ENCODE data around the gene TICAM2. TPM values are rescaled to one million over a fixed set of nuclear protein-coding genes. Genes with fewer than 3 reads are reported as not detected.

The TICAM2 gene
- polyA plus RNA-seq, 1 experiment = 1.2 TPM

GRCh38 chr5:115556276-115556675 is 46.0 kb downstream of the TICAM2 start:
- H3K36me3 ChIP-seq (ENCODE audit: control insufficient read depth, insufficient read depth, low read length) = no peaks in the 10 kb centered on the region
- ChIA-PET POLR2A (no interaction called here), CTCF (interaction anchor here (1.1 kb wide), 1 partner anchor 19 kb away, joined by 3 read pairs; no protein-coding TSS in a partner anchor)
- H3K4me3 ChIP-seq (ENCODE audit: low read depth, low read length) = no peak overlapping the region
- TF ChIP-seq, protein P1, sequence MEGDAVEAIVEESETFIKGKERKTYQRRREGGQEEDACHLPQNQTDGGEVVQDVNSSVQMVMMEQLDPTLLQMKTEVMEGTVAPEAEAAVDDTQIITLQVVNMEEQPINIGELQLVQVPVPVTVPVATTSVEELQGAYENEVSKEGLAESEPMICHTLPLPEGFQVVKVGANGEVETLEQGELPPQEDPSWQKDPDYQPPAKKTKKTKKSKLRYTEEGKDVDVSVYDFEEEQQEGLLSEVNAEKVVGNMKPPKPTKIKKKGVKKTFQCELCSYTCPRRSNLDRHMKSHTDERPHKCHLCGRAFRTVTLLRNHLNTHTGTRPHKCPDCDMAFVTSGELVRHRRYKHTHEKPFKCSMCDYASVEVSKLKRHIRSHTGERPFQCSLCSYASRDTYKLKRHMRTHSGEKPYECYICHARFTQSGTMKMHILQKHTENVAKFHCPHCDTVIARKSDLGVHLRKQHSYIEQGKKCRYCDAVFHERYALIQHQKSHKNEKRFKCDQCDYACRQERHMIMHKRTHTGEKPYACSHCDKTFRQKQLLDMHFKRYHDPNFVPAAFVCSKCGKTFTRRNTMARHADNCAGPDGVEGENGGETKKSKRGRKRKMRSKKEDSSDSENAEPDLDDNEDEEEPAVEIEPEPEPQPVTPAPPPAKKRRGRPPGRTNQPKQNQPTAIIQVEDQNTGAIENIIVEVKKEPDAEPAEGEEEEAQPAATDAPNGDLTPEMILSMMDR (IDR thresholded peaks at IDR 0.05; ENCODE audit: insufficient read depth, low read depth, low read length) = no peak
- no peaks in the 10 kb centered on the region for H3K27me3 ChIP-seq (ENCODE audit: control insufficient read depth, insufficient read depth, low read length)
- DNase-seq (ENCODE audit: low read depth) = no peak

DNA sequence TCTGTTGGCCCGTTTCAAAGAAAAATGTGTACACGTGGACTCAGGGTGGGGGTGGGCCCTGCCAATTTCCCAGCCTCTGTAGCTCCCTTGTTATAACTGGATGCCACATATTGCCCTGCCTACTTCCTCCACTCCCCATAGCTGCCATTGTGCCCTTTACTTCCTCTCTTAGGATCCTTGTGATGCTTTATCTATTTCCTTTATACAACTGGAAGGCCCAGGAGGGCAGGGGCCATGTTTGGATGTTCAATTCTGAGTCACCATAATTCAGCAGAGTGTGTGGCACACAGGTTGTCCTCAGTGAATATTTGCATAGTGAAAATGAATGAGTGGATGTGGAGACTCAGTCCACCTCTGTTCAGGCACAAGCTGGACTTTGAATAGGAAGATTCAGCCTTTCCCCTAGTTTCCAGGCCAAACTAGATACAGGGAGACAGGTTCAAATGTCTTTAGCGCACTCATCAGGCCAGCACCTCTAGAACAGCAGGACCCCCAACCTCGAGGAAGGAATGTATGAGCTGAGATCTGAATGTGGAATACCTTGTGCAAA is 47.1 kb downstream of the TICAM2 start:
- ChIA-PET POLR2A (no interaction called here), CTCF (interaction anchor here (0.7 kb wide), 1 partner anchor 19 kb away, joined by 3 read pairs; no protein-coding TSS in a partner anchor)
- H3K4me3 ChIP-seq (ENCODE audit: low read depth, low read length) = no peak overlapping the region
- no peak for DNase-seq (ENCODE audit: low read depth)
- TF ChIP-seq, protein P1 (IDR thresholded peaks at IDR 0.05; ENCODE audit: insufficient read depth, low read depth, low read length) = no peak
- no peaks in the 10 kb centered on the region for H3K27me3 ChIP-seq (ENCODE audit: control insufficient read depth, insufficient read depth, low read length)
- no peaks in the 10 kb centered on the region for H3K36me3 ChIP-seq (ENCODE audit: control insufficient read depth, insufficient read depth, low read length)

DNA sequence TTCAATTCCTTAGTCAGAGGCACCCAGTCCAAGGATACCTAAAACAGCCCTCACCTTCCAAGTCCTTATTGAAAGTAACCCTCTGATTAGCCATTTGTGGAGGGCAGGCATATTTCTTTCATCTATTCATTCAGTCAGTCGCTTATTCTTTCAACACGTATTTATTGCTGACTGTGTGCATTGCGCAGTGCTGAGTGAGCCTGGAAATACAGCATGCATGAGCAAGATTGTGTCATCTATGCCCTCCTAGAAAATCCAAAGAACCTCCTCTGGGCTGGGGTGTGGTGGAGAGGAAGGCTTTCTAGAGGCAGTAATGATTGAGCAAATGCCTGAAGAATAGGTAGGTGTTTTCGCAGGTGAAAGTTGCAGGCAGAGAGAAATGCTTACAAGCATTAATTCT is 49.2 kb downstream of the TICAM2 start:
- TF ChIP-seq, protein P1 (IDR thresholded peaks at IDR 0.05; ENCODE audit: insufficient read depth, low read depth, low read length) = no peak
- H3K27me3 ChIP-seq (ENCODE audit: control insufficient read depth, insufficient read depth, low read length) = no peaks in the 10 kb centered on the region
- H3K36me3 ChIP-seq (ENCODE audit: control insufficient read depth, insufficient read depth, low read length) = no peaks in the 10 kb centered on the region
- H3K4me3 ChIP-seq (ENCODE audit: low read depth, low read length) = no peak overlapping the region
- CTCF ChIA-PET = no interaction called here
- no peak for DNase-seq (ENCODE audit: low read depth)
- POLR2A ChIA-PET = interaction anchor here (0.5 kb wide), 1 partner anchor 8 kb away, joined by 3 read pairs; the partner anchor contains the start of gene FEM1C

- no peak for DNase-seq (ENCODE audit: low read depth)
- ChIA-PET POLR2A (no interaction called here), CTCF (interaction anchor here (0.9 kb wide), 1 partner anchor 39 kb away, joined by 3 read pairs; no protein-coding TSS in a partner anchor)
- TF ChIP-seq, protein P1 (IDR thresholded peaks at IDR 0.05; ENCODE audit: insufficient read depth, low read depth, low read length) = no peak
- Histone ChIP-seq H3K4me3 (ENCODE audit: low read depth, low read length) (no peak overlapping the region), H3K36me3 (ENCODE audit: control insufficient read depth, insufficient read depth, low read length) (no peaks in the 10 kb centered on the region), H3K27me3 (ENCODE audit: control insufficient read depth, insufficient read depth, low read length) (no peaks in the 10 kb centered on the region)
Measured at GRCh38 chr5:115551415-115551814, 50.9 kb downstream of the TICAM2 start.

GRCh38 chr5:115549154-115549553 is 53.1 kb downstream of the TICAM2 start:
- Histone ChIP-seq H3K36me3 (ENCODE audit: control insufficient read depth, insufficient read depth, low read length) (no peaks in the 10 kb centered on the region), H3K4me3 (ENCODE audit: low read depth, low read length) (no peak overlapping the region), H3K27me3 (ENCODE audit: control insufficient read depth, insufficient read depth, low read length) (no peaks in the 10 kb centered on the region)
- TF ChIP-seq, protein P1 (IDR thresholded peaks at IDR 0.05; ENCODE audit: insufficient read depth, low read depth, low read length) = peak; percentile 26; the same call in 1 of the 2 replicates
- POLR2A ChIA-PET = no interaction called here
- no peak for DNase-seq (ENCODE audit: low read depth)
- CTCF ChIA-PET = no interaction called here
